HG02678 (cell line): ENCODE measurements around the gene RAB3B.
"Not testable (repeated sequence)": the region's sequence is repeated elsewhere in the genome, so short reads cannot be mapped to it uniquely, and the experiment has no call there.

Experiments
- ATAC-seq: cut with Tn5 transposase; IDR thresholded peaks from one replicate; pipeline ENCODE4 v1.9.1; 2021; ENCODE audit warnings: mild to moderate bottlenecking, moderate library complexity; ENCODE audit not compliant: unreplicated experiment

Gene RAB3B, protein sequence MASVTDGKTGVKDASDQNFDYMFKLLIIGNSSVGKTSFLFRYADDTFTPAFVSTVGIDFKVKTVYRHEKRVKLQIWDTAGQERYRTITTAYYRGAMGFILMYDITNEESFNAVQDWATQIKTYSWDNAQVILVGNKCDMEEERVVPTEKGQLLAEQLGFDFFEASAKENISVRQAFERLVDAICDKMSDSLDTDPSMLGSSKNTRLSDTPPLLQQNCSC

DNA sequence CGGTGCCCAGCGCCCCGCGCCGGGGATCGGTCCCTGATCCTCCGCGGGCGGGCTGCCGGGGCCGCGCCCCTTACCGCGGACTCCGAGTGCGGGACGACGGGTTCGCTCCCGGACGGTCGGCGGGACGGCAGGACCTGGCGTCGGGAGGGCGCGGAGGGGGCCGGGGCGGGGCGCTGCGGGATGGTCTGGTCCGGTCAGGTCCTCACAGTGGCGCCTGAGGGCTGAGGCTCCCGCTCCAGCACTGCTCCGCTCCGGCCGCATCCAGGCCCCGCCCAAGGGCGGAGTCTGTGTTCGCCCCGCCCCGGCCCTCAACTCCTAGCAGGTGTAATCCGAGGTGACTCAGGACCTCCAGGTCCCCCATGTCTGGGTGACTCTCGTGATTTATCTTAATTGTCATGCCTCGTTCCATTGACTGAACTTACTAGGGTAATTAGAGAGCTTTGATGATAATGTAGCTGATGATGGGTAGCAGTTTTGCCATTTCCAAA is at the start of gene RAB3B:
RAB3B (minus strand) TSS at position 223 of the 488 bp plus-strand sequence. CDS start 13,583 bp downstream, outside the sequence.
- peak; percentile 72 for ATAC-seq

DNA sequence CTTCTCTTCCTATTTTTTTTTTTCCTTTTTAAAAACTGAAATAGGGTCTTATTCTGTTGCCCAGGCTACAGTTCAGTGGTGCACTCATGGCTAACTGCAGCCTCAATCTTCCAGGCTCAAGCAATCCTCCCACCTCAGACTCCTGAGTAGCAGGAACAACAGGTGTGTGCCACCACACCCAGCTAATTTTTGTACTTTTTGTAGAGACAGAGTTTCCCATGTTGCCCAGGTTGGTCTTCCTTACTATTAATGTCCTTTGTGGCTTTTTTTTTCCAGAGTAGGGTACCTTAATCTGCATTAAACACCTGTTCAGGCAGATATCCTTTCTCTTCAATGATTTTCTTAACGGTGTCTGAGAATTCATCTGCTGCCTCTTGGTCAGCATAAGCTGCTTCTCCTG is 47.4 kb upstream of the RAB3B start:
- no peak for ATAC-seq

DNA sequence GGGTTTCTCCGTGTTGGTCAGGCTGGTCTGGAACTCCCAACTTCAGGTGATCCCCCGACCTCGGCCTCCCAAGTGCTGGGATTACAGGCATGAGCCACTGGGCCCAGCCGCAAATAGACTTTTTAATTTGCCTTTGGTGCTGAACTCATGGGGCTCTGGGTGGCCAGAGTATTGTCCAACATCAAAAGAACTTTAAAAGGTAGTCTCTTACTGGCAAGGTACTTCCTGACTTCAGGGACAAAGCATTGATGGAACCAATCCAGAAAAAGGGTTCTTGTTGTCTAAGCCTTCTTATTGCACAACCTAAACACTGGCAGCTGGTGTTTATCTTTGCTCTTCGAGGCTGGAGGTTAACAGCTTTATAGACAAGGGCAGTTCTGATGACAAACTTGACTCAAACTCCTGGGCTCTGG is 46.9 kb upstream of the RAB3B start:
- ATAC-seq: no peak

DNA sequence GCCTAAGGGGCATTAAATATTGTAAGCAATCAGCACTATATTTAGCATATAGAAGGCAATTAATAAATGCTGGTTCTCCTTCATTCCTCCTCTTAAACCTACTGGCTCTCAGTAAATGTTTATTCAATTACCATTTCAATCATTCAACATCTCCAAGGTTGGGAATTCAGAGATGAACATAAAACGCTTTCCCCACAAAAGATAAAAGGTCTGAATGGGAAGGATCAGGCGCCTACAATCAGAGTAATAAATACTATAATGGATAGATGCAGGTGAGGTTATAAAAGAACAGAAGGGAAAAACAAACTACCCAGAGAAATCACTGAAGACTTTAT is 43.5 kb upstream of the RAB3B start:
- no peak for ATAC-seq

DNA sequence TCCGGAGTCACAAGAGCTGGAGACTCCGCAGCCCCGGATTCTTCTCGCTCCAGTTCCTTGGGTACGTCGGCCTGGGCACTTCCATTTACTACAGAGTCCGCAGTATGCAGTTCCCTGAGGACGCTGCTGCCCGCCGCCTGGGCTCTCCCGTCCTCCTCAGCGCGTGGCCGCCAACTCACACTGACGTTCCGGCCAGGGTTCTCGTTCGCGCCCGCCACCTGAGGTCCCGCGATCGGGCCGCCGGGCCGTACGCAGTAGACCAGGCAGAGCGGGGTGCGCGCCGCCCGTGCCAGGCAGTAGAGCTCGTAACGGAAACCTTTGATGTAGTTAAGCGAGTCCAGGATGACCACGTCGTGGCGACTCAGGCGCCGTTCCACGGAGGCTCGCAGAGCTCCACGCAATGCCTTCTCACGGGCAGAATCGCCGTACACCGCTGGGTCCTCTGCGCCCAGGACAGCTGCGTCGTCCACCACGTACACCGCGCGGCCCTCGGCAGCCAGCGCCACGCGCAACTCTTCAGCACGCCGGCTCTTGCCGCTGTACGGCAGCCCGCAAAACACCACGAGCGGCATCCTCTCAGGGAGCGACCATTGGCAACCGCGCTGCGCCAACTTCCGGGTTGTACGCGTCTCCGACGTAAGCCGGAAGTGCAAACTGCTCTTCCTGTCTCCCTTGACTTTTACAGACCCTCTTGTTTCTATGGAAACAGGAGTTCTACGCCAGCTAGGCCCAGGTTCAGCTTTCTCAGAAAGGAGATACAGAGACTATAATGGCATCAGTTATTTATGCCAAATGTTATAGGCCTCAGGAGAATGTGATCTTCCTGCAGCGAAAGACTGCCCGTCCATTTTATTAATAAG is 42.9 kb upstream of the RAB3B start, which contains the start of gene KTI12:
KTI12 (minus strand) TSS at position 621 of the 860 bp plus-strand sequence; CDS start at position 572, 49 bp downstream.
- ATAC-seq: peak; percentile 86

DNA sequence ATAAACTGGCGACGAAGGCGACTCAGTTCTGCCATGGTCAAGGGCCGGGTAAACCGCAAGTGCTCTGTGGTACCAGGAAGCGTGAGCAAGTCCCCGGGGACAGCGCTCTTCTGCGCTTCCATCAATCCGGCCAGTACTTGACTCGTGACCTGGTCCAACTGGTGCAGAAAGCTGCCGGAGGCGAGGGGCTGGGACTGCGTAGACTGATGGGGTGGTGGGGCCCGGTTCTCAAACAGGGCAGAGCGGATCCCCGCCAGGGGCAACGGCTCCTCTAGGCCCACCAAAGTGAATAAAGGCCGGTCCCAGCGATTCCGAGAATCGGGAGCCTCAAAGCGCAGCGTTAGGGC is 42.3 kb upstream of the RAB3B start:
- peak; percentile 38 for ATAC-seq

DNA sequence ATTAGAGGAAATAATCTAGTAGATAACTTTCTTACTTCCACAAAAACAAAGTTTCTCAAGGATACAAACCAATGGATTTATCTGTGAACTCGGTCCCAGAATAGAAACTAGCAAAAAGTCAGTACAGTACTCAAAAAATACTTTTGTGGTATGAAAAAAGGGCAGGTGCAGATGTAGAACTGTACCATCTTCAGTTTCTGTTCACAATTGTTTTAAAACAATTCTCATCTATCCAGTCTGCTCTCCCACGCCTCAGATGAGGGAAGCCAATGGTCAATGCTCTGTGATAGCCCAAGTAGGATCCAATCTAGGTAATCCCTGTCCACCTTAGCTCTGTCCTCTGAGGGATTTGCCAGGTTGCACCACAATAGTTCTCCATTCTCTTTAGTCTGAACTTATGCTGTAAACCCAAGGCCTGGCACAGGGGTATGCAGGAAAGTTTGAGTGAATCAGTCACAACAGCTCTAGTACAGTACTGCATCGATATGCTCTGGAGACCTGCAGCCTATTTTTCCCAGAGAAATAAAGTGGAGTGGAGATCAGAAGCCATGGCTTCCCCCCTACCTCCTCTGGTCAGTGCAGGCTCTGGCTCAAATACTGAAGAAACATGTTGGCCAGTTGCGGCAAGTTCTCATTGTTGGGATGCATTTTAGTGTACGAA is 41.8 kb upstream of the RAB3B start:
- ATAC-seq: no peak

DNA sequence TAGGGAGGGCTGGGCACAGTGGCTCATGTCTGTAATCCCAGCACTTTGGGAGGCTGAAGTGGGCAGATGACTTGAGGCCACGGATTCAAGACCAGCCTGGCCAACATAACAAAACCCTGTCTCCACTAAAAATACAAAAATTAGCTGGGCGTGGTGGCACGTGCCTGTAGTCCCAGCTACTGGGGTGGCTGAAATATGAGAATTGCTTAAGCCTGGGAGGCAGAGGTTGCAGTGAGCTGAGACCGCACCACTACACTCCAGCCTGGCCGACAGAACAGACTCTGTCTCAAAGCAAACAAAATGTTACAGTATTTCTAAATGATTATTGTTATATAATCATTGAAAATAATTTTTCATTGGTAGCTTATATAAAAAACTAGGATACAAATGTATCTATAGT is 38.3 kb upstream of the RAB3B start:
- not testable (repeated sequence) for ATAC-seq

DNA sequence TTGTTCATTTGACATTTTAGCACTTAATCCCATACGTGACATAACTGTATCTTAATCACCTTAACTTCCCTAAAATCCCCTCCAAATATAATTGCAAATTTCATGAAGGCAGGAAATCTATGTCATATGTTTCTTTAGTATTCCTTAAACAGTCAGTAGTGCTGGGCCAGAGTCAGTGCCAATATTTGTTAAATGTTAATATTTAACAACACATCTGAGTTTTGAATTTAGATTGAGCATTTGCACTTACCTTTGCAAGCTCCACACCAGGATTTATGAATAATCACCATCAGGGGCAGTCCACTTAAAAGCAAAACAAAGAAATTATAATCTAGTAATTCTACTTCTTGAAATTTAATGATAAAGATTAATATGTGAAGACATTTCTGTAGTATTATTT is 37.8 kb upstream of the RAB3B start:
- ATAC-seq: no peak

DNA sequence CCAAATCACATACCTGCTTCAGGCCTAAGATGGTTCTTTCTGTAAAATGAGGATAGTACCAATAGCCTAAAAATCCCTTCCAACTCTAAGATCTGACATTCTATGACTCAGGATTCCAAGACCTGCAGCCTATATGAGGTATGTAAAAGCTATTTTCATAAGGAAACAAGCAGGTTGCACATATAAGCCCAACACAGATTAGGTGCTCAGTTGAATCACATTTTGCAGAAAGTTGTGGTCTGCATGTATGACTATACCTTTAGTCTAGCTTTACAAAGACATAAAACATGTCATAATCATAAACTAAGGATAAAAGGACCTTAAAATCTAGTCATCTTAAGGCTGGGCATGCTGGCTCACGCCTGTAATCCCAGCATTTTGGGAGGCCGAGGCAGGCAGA is 35.8 kb upstream of the RAB3B start:
- ATAC-seq: no peak

DNA sequence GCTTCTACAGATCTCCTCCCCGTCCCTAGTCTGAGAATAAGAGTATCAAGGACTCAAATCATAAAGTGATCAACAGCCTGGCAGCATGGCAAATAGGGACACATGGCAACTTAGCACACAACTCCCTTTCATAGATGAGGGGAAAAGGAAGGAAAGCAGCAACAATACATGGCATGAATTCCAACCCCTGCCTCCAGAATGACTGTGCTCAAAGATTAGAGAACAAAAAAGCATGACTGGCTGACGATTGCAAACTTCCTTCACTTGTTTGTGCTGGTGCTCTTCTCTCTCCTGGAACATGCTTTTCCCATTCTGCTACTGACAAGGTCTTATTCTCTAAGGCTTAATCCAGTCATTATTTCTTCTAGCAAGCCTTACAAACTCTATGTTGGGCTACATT is 31.6 kb upstream of the RAB3B start:
- ATAC-seq: no peak

DNA sequence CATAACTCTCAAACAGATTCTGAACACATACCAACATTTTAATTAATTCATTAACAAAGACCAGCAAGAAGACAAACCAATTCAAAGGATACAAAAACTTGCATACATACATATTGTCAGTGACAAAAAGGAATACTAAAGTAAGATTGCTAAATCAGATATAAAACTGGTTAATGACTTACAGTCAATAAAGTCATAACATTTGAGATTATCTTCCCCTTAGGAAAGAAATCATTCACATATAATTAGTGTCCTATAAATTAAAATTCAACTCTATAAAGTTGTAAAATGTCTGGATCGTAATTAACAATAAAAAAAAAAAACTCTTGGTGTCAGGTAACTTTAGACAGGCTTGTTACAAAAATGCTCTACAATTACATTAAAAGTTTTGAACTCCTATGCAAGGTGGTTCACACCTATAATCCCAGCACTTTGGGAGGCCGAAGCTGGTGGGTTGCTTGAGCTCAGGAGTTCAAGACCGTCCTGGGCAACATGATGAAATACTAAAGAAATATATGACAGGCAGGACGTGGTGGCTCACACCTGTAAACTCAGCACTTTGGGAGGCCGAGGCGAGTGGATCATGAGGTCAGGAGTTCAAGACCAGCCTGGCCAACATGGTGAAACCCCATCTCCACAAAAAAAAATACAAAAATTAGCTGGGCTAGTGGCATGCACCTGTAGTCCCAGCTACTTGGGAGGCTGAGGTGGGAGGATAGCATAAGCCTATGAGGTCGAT is 17.7 kb upstream of the RAB3B start:
- ATAC-seq: no peak

DNA sequence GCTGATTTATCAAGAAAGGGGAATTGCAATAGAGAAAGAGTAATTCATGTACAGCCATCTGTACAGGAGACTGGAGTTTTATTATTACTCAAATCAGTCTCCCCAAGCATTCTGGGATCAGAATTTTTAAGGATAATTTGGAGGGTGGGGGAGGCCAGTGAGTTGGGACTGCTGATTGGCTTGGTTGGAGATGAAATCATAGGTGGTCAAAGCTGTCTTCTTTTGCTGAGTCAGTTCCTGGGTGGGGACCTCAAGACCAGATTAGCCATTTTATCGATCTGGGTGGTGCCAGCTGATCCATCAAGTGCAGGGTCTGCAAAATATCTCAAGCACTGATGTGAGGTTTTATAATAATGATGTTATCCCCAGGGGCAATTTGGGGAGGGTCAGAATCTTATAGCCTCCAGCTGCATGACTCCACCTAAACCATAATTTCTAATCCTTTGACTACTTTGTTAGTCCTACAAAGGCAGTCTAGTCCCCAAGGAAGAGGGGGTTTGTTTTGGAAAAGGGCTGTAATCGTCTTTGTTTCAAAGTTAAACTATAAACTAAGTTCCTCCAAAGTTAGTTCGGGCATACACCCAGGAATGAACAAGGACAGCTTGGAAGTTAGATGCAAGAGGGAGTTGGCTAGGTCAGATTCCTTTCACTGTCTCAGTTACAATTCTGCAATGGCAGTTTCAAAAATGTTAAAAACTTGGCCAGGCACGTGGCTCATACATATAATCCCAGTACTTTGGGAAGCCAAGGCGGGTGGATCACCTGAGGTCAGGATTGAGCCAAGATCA is 16.9 kb upstream of the RAB3B start:
- no peak for ATAC-seq

DNA sequence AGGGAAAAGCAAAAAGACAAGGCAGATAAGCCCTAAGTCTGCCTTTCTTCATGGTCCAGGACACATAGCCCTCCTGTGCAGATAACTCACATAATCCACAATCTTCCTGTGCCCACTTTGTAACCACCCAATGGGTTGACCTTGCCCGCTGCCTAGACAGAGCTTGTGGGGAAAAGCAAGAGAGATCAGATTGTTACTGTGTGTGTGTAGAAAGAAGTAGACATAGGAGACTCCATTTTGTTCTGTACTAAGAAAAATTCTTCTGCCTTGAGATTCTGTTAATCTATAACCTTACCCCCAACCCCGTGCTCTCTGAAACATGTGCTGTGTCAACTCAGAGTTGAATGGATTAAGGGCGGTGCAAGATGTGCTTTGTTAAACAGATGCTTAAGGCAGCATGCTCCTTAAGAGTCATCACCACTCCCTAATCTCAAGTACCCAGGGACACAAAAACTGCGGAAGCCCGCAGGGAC is 15.6 kb upstream of the RAB3B start:
- ATAC-seq: not testable (repeated sequence)

DNA sequence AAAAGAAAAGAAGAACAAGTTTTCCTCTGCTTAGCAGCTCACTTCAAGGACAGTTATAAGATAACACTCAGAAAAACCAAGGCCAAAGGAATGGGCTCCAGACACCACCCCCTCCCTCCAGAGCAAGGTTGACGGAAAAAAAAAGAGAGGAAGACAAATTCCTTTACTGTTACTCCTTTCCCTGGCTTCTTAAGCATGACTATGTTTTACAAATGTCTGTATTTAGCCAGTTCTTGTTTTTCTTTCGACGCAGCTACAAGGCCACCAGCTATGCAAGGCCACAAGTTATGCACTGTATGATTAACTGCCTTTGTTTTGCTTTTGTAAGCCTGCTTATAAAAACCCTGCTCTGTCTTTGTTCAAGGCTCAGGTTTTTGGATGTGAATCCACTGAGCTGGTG is 15.0 kb upstream of the RAB3B start:
- not testable (repeated sequence) for ATAC-seq

DNA sequence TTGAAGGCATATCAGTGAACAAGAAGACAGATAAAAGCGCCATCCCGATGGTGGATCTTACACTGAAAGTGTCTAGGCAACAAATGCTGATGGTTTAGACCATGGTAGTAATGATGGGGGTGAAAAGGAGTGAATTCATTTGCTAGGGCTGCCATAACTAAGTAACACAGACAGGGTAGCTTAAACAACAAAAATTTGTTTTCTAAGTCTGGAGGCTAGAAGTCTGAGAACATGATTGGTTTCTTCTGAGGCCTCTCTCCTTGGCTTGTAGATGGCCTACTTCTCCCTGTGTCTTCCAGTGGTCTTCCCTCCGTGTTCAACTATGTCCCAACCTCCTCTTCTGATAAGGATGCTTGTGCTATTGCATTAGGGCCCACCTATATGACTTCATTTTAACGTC is 13.4 kb upstream of the RAB3B start:
- ATAC-seq: no peak

DNA sequence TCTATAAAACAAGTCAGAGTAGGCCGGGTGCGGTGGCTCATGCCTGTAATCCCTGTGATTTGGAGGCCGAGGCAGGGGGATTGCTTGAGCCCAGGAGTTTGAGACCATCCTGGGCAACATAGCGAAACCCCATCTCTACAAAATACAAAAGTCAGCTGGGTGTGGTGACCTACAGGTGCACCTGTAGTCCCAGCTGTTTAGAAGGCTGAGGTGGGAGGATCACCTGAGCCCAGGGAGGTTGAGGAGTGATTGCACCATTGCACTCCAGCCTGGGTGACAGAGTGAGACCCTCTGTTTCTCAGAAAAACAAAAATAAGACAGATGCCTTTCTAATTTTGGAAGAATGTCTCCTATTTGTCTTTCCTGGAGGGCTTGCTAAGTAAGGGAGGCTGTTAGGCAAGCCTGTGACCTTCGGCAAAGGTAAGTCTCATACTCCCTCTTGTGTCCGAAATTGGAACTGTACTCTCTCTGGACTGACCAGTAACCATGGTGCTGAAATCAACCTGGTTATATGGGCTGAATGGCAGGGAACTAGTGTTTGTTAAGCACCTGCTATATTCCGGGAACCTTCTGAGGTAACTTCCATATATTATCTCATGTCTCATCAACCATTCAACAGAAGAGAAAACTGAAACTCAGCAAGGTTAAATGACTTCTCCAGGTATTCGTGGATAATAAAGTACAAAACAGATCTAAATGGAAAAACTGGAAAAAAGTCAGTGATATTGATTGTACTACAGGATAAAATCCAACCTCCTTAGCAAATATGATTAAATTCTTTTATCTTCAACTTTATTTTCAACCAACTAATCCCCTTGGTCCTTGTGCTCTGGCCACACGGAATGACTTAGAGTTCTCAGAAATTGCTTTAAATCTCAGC is 11.8 kb upstream of the RAB3B start:
- no peak for ATAC-seq

DNA sequence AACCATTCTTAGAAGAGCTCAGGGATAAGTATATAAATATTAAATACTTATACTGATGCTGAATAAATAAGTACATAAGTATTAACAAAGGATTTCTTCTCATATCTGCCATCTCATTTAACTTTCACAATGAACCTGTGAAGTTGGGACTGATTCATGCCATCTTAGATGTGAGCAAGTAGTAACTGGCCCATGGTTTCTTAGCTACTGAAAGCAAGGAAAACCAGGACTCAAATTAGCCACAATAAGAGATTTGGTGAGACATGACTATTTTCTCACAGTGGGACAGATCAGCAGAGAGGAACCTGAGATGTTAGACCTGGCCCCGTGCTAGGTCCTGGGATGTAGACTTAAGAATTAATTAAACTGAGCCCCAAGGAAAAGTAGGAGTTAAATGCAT is 8.2 kb upstream of the RAB3B start:
- no peak for ATAC-seq

DNA sequence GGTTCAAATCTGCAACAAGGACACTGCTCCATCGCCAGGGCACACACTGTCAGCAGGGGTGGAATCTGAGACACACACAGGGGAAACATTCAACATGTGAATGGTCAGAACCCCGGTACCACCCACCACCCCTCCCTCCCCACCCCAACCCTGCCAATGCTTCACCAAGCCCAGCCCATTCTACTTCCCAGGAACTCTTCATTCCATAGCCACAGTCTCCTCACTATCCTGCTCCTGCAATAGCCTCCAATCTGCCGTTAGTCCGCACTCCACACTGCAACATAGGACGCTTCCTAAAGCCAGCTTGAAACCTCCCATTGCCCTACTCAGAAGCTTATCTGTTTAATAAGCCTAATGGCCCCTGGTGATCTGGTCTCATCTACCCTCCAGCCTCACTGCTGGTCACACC is 7.5 kb upstream of the RAB3B start:
- ATAC-seq: no peak
